Osteoblast (primary cell): Measurements from ENCODE around the gene UGP2. TPM values are rescaled to one million over a fixed set of nuclear protein-coding genes. Genes with fewer than 3 reads are reported as not detected.
A peak's percentile ranks its signal among the peaks of the same experiment; 100 is the strongest.

ENCODE experiments used
- DNase-seq: peaks from one replicate; pipeline ENCODE4 v3.0.0; 2011; ENCODE audit warnings: low spot score, mixed read lengths; ENCODE audit not compliant: insufficient read length; ENCODE audit errors: missing footprints
- H2AFZ ChIP-seq: 2 replicates; pipeline ENCODE4 v1.6.0; 2011; ENCODE audit warnings: mild to moderate bottlenecking, low read length
- H3K27ac ChIP-seq: 2 replicates; pipeline ENCODE4 v1.5.1; 2011; ENCODE audit warnings: mild to moderate bottlenecking, low read depth, low read length, moderate library complexity
- H3K27me3 ChIP-seq: 2 replicates; pipeline ENCODE4 v1.6.0; 2012; ENCODE audit warnings: mild to moderate bottlenecking, control low read depth, inconsistent platforms, low read length, moderate library complexity; ENCODE audit not compliant: insufficient read depth
- H3K36me3 ChIP-seq: 2 replicates; pipeline ENCODE4 v1.5.1; 2011; ENCODE audit warnings: mild to moderate bottlenecking, low read length, control low read depth, moderate library complexity; ENCODE audit not compliant: insufficient read depth
- H3K4me1 ChIP-seq: 2 replicates; pipeline ENCODE4 v1.5.1; 2011; ENCODE audit warnings: mild to moderate bottlenecking, low read length, control low read depth, moderate library complexity; ENCODE audit not compliant: insufficient read depth
- H3K4me2 ChIP-seq: 2 replicates; pipeline ENCODE4 v1.6.0; 2011; ENCODE audit warnings: mild to moderate bottlenecking, low read length; ENCODE audit not compliant: insufficient read depth
- H3K4me3 ChIP-seq: fragments of 200-600 bp; sonication (generic); 3 replicates; pipeline ENCODE4 v1.5.1; 2012; ENCODE audit warnings: mild to moderate bottlenecking, low read length, inconsistent platforms; ENCODE audit not compliant: insufficient read depth
- H3K79me2 ChIP-seq: 2 replicates; pipeline ENCODE4 v1.6.0; 2012; ENCODE audit warnings: mild to moderate bottlenecking, low read length, control low read depth, inconsistent platforms; ENCODE audit not compliant: insufficient read depth
- H3K9me3 ChIP-seq: 2 replicates; pipeline ENCODE4 v1.5.1; 2011; ENCODE audit warnings: low read depth, low read length, control low read depth
- H4K20me1 ChIP-seq: 2 replicates; pipeline ENCODE4 v1.6.0; 2012; ENCODE audit warnings: mild to moderate bottlenecking, low read length, control low read depth; ENCODE audit not compliant: insufficient read depth
- CTCF ChIP-seq: IDR thresholded peaks from 2 replicates; pipeline ENCODE4 v1.5.1; 2011; ENCODE audit warnings: mild to moderate bottlenecking, low read depth, low read length, moderate library complexity; ENCODE audit errors: extremely low read depth
- total RNA-seq: library from RNA; depleted of rRNA; stranded (reverse); fragments of >200 nt; gene quantifications from 2 replicates; pipeline ENCODE4 v1.2.3, GENCODE V29; 2012

UGP2 gene
- total RNA-seq, 1 donor = 123 TPM

- DNase-seq = no peak
- Histone ChIP-seq H3K27me3 (no peaks in the 10 kb centered on the region), H3K27ac (no peak overlapping the region), H4K20me1 (no peaks in the 10 kb centered on the region), H3K4me3 (no peak overlapping the region), H3K9me3 (no peaks in the 10 kb centered on the region), H3K36me3 (no peaks in the 10 kb centered on the region), H3K79me2 (no peaks in the 10 kb centered on the region), H3K4me2 (no peak overlapping the region), H2AFZ (peak overlapping the region; percentile 54), H3K4me1 (peaks cover 7% of the 10 kb centered on the region)
- no peak for TF ChIP-seq CTCF
Observed at GRCh38 chr2:63819765-63820717, 21.7 kb upstream of the UGP2 start.

DNA sequence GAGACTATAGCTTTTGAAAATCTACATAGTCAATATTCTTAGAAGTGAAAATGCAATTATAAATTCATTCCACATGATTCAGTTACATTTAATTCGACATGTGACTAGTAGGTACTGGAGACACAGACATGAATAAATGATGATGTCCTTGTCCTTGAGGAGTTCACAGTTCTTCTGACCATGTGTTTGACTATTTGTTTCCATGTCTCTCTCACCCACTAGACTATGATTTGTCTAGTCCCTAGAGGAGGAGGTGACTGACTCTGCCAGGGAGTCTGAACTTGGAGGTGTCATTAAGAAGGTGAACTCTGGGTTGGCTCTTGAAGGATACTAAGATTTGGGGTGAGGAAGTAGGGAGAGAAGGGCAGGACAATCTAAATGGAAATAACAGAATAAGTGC, 20.7 kb upstream of the UGP2 start:
- Histone ChIP-seq H3K4me1 (peaks cover 7% of the 10 kb centered on the region), H4K20me1 (no peaks in the 10 kb centered on the region), H2AFZ (no peak overlapping the region), H3K4me2 (no peak overlapping the region), H3K36me3 (no peaks in the 10 kb centered on the region), H3K27ac (no peak overlapping the region), H3K79me2 (no peaks in the 10 kb centered on the region), H3K4me3 (no peak overlapping the region), H3K9me3 (no peaks in the 10 kb centered on the region), H3K27me3 (no peaks in the 10 kb centered on the region)
- DNase-seq = no peak
- TF ChIP-seq CTCF = no peak

- Histone ChIP-seq H4K20me1 (no peaks in the 10 kb centered on the region), H3K4me1 (peaks cover 4% of the 10 kb centered on the region), H3K36me3 (no peaks in the 10 kb centered on the region), H3K4me3 (no peak overlapping the region), H3K27me3 (no peaks in the 10 kb centered on the region), H3K27ac (no peak overlapping the region), H3K79me2 (no peaks in the 10 kb centered on the region), H3K4me2 (no peak overlapping the region), H3K9me3 (no peaks in the 10 kb centered on the region), H2AFZ (no peak overlapping the region)
- no peak for DNase-seq
- no peak for TF ChIP-seq CTCF
Observed at GRCh38 chr2:63821396-63821795, 20.3 kb upstream of the UGP2 start.

DNA sequence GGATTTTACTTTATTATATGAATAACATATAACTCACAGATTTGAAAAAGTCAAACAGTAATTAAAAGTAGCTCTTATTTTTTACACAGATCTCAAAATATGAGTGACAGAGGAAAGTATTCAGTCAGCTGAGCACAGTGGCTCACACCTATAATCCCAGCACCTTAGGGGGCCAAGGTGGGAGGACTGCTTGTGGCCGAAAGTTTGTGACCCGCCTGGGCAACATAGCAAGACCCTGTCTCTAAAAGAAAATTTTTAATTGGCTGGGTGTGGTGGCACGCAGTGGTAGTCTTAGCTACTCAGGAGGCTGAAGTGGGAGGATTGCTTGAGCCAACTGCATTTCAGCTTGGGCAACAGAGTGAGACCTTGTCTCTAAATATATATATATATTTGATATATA, 19.2 kb upstream of the UGP2 start:
- no peak overlapping the region for H2AFZ ChIP-seq
- H3K27me3 ChIP-seq = no peaks in the 10 kb centered on the region
- no peaks in the 10 kb centered on the region for H3K36me3 ChIP-seq
- H3K9me3 ChIP-seq = no peaks in the 10 kb centered on the region
- no peak overlapping the region for H3K4me3 ChIP-seq
- H3K4me2 ChIP-seq = no peak overlapping the region
- no peak overlapping the region for H3K27ac ChIP-seq
- DNase-seq = no peak
- no peaks in the 10 kb centered on the region for H3K79me2 ChIP-seq
- TF ChIP-seq CTCF = no peak
- H4K20me1 ChIP-seq = no peaks in the 10 kb centered on the region
- peaks cover 6% of the 10 kb centered on the region for H3K4me1 ChIP-seq
